HCT116 (cell line): ENCODE measurements around the gene STK40. TPM values are rescaled to one million over a fixed set of nuclear protein-coding genes. Genes with fewer than 3 reads are reported as not detected.

Source experiments
- ATAC-seq: fragments of 200-7000 bp; cut with Tn5 transposase; 2 replicates; pipeline ENCODE4 v1.9.1; 2020; ENCODE audit warnings: mild to moderate bottlenecking, moderate library complexity
- BruUV-seq: library from RNA; stranded (reverse); fragments of 400-500 nt; replicated peaks from 2 replicates; lab custom pipeline; 2021; lab: Mats Ljungman, UMichigan
- CTCF ChIA-PET: fragments of 300-600 bp; sonication (Branson Sonifier 250); formaldehyde crosslinking; loops from one replicate; lab custom pipeline; 2021; ENCODE audit warnings: antibody characterized with exemption; lab: Charles Lee
- POLR2A ChIA-PET: fragments of 300-600, 350-600 bp; sonication (Branson Sonifier 250); formaldehyde crosslinking; loops from one replicate; lab custom pipeline; 2021; ENCODE audit warnings: antibody characterized with exemption; lab: Charles Lee
- RAD21 ChIA-PET, 2 experiments: fragments of 300-600 bp; sonication (Branson Sonifier 250); formaldehyde crosslinking; loops; one replicate each; lab custom pipeline; 2023; ENCODE audit warnings: low total read pairs in 2 of 2; ENCODE audit not compliant: uncharacterized antibody in 2 of 2, unreplicated experiment in 2 of 2, low non-redundant PET in 1 of 2; lab: Charles Lee
- DNase-seq: peaks from one replicate; pipeline ENCODE4 v3.0.0-alpha.2; 2010; ENCODE audit warnings: low read depth, low spot score
- H2AFZ ChIP-seq: fragments of 200-600 bp; shearing (Covaris generic), sonication (generic); 2 replicates; pipeline ENCODE4 v1.6.1; 2017; ENCODE audit warnings: low read depth, mixed run types, mixed read lengths, antibody characterized with exemption, low read length; ENCODE audit not compliant: poor library complexity, severe bottlenecking
- H3K27ac ChIP-seq: 2 replicates; pipeline ENCODE4 v1.5.1; 2012; ENCODE audit warnings: low read depth, low read length
- H3K27me3 ChIP-seq: fragments of 200-600 bp; sonication (generic); 2 replicates; pipeline ENCODE4 v1.6.1; 2016; ENCODE audit warnings: mixed run types, low read length, mixed read lengths; ENCODE audit not compliant: insufficient read depth
- H3K36me3 ChIP-seq, 2 experiments: fragments of 200-500 bp in 1 of 2; fragments of 200-600 bp in 1 of 2; sonication (Bioruptor generic) in 1 of 2; sonication (generic) in 1 of 2; 2 replicates each; pipeline versions ENCODE4 v1.5.1 to v1.6.1; 2014 to 2016; ENCODE audit warnings: low read length in 2 of 2, inconsistent platforms in 1 of 2, mixed read lengths in 1 of 2, mixed run types in 1 of 2; ENCODE audit not compliant: insufficient read depth in 2 of 2, control insufficient read depth in 1 of 2
- H3K4me1 ChIP-seq, 2 experiments: fragments of 200-600 bp in 1 of 2; sonication (generic) in 1 of 2; 2 replicates each; pipeline versions ENCODE4 v1.5.1 to v1.6.1; 2012 to 2017; ENCODE audit warnings: low read length in 2 of 2, inconsistent platforms in 1 of 2, mild to moderate bottlenecking in 1 of 2, mixed read lengths in 1 of 2, mixed run types in 1 of 2, moderate library complexity in 1 of 2; ENCODE audit not compliant: insufficient read depth in 2 of 2, control insufficient read depth in 1 of 2
- H3K4me2 ChIP-seq: fragments of 200-600 bp; sonication (generic); 2 replicates; pipeline ENCODE4 v1.6.1; 2017; ENCODE audit warnings: mixed run types, low read length, mixed read lengths
- H3K4me3 ChIP-seq, 2 experiments: fragments of 200-600 bp in 1 of 2; sonication (generic) in 1 of 2; replicated peaks in 1 of 2; 2 replicates each; pipeline ENCODE4 v1.5.1; 2011 to 2016; ENCODE audit warnings: low read length in 2 of 2, control low read depth in 1 of 2, low read depth in 1 of 2, mild to moderate bottlenecking in 1 of 2, mixed read lengths in 1 of 2, mixed run types in 1 of 2
- H3K79me2 ChIP-seq: fragments of 200-600 bp; sonication (generic); 2 replicates; pipeline ENCODE4 v1.6.1; 2017; ENCODE audit warnings: mild to moderate bottlenecking, mixed run types, low read length, moderate library complexity, mixed read lengths; ENCODE audit not compliant: insufficient read depth
- H3K9ac ChIP-seq: fragments of 200-600 bp; sonication (generic); 2 replicates; pipeline ENCODE4 v1.6.1; 2016; ENCODE audit warnings: low read length, mixed read lengths
- H3K9me2 ChIP-seq: fragments of 200-600 bp; sonication (generic), shearing (Covaris generic); 2 replicates; pipeline ENCODE4 v1.6.1; 2017; ENCODE audit warnings: mixed run types, mild to moderate bottlenecking, moderate library complexity; ENCODE audit not compliant: insufficient read depth
- H3K9me3 ChIP-seq, 2 experiments: fragments of 200-500 bp in 1 of 2; fragments of 200-600 bp in 1 of 2; sonication (Bioruptor generic) in 1 of 2; sonication (generic) in 1 of 2; 2 replicates each; pipeline ENCODE4 v1.6.1; 2014 to 2017; ENCODE audit warnings: low read length in 2 of 2, mixed read lengths in 2 of 2, inconsistent platforms in 1 of 2, low read depth in 1 of 2, mild to moderate bottlenecking in 1 of 2, mixed run types in 1 of 2, moderate library complexity in 1 of 2; ENCODE audit not compliant: control insufficient read depth in 1 of 2, insufficient read depth in 1 of 2
- H4K20me1 ChIP-seq: fragments of 200-600 bp; sonication (generic), shearing (Covaris generic); 2 replicates; pipeline ENCODE4 v1.6.1; 2017; ENCODE audit warnings: mixed run types, mild to moderate bottlenecking, moderate library complexity; ENCODE audit not compliant: insufficient read depth
- CEBPB ChIP-seq: IDR thresholded peaks from 2 replicates; pipeline ENCODE4 v1.6.1; 2012; ENCODE audit warnings: low read depth
- CTCF ChIP-seq, 3 experiments: fragments of 200-600 bp in 1 of 3; sonication (generic) in 1 of 3; IDR thresholded peaks in 2 of 3; conservative IDR thresholded peaks in 1 of 3; 2 replicates each; pipeline ENCODE4 v1.5.1; 2012 to 2017; ENCODE audit warnings: low read depth in 2 of 3, low read length in 2 of 3, antibody characterized with exemption in 1 of 3, borderline replicate concordance in 1 of 3, control low read depth in 1 of 3, mild to moderate bottlenecking in 1 of 3, mixed read lengths in 1 of 3, mixed run types in 1 of 3, moderate library complexity in 1 of 3; ENCODE audit not compliant: insufficient read depth in 1 of 3
- EGR1 ChIP-seq: IDR thresholded peaks from 2 replicates; pipeline ENCODE4 v1.6.1; 2012; ENCODE audit warnings: low read depth
- POLR2A ChIP-seq: IDR thresholded peaks from 2 replicates; pipeline ENCODE4 v1.7.0; 2011; ENCODE audit warnings: borderline replicate concordance; ENCODE audit not compliant: insufficient read depth, insufficient read length; ENCODE audit errors: extremely low read depth
- POLR2AphosphoS5 ChIP-seq: IDR thresholded peaks from 2 replicates; pipeline ENCODE4 v1.6.1; 2011; ENCODE audit warnings: mild to moderate bottlenecking, low read depth, low read length, moderate library complexity
- RAD21 ChIP-seq: IDR thresholded peaks from 2 replicates; pipeline ENCODE4 v1.6.1; 2012; ENCODE audit warnings: low read depth, mild to moderate bottlenecking
- REST ChIP-seq: IDR thresholded peaks from 2 replicates; pipeline ENCODE4 v1.6.1; 2012; ENCODE audit warnings: low read depth
- SP1 ChIP-seq: IDR thresholded peaks from 2 replicates; pipeline ENCODE4 v1.6.1; 2012; ENCODE audit warnings: low read depth
- TCF7L2 ChIP-seq: IDR thresholded peaks from 2 replicates; pipeline ENCODE4 v1.7.0; 2011; ENCODE audit warnings: borderline replicate concordance, inconsistent platforms; ENCODE audit not compliant: insufficient read depth, insufficient read length; ENCODE audit errors: extremely low read depth
- YY1 ChIP-seq: IDR thresholded peaks from 2 replicates; pipeline ENCODE4 v1.6.1; 2011; ENCODE audit warnings: low read length, low read depth, moderate library complexity, mild to moderate bottlenecking; ENCODE audit not compliant: insufficient replicate concordance; ENCODE audit errors: extremely low read depth
- ZFX ChIP-seq: fragments of 450-650 bp; IDR thresholded peaks from 2 replicates; pipeline ENCODE4 v1.6.1; 2017
- ZNF274 ChIP-seq: fragments of 200-500 bp; sonication (Bioruptor generic); IDR thresholded peaks from 2 replicates; pipeline ENCODE4 v1.6.1; 2014; ENCODE audit warnings: mild to moderate bottlenecking, low read depth, low read length, inconsistent platforms
- intact Hi-C: fragments of 100-400 bp; cut with micrococcal nuclease; formaldehyde crosslinking; loops from 2 replicates; pipeline ENCODE4 v1.10.0; 2022
- total RNA-seq: library from RNA; stranded (reverse); gene quantifications from one replicate; pipeline ENCODE4 v1.2.1, GENCODE V29; 2021; ENCODE audit not compliant: unreplicated experiment
- TF ChIP-seq, protein P1 (sequence below): IDR thresholded peaks from 2 replicates; pipeline ENCODE4 v1.6.1; 2012

Gene STK40
- total RNA-seq, 1 experiment from 2014 or later: 33.9 TPM

DNA sequence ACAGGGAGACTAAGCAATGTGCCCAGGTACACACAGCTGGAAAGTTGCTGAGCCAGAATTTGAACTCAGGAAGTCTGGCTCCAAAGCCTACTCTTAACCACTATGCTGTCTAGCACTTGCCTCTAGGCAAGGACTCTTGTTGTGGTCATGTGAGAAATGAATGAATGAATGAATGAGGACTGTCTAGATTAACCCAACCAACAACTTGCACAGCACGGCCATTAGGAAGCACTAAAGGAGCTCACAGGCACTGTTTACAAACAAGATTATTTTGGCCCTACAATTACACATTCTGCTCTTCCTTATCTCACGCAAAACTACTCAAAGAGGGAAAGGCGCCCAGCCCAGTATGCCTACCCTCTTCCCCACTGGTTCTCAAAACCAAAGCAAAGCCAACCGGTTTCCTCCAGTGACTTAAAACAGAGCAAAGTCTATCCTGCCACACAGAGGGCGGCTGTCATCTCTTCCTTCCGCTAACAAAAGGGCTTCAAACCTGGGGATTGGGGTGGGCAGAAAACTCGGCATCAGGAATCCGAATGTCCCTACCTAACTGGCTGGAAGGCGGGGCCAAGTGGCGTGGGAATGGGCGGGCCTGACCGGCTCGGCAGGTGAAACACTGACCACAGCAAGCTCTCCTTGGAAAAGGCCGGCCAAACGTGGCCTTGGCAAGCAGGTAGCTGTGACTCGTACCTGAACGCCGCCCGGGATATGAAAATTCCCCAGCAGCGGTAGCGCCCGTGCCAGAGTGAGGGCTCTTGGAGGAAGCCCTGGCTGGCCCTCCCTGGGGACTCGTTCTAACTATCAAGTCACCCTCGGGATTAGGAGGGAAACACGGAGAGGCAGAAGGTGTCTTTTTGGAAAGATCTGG, 948 bp downstream of the STK40 start:
- BruUV-seq: TSS peak; percentile 71
- no peak for TF ChIP-seq ZNF274
- no peak for TF ChIP-seq REST
- TF ChIP-seq POLR2AphosphoS5: peak; percentile 70
- no peak for TF ChIP-seq SP1
- TF ChIP-seq CEBPB: no peak
- no peak for TF ChIP-seq CTCF (IDR thresholded peaks at IDR 0.05 in 2 of 3, conservative IDR thresholded peaks at IDR 0.05 in 1 of 3; ENCODE audit: borderline replicate concordance in 1 of 3, insufficient read depth in 1 of 3, low read depth in 2 of 3, low read length in 2 of 3)
- no peak for TF ChIP-seq EGR1
- TF ChIP-seq YY1: peak; percentile 47
- TF ChIP-seq, protein P1, sequence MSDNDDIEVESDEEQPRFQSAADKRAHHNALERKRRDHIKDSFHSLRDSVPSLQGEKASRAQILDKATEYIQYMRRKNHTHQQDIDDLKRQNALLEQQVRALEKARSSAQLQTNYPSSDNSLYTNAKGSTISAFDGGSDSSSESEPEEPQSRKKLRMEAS: no peak
- TF ChIP-seq POLR2A: no peak
- TF ChIP-seq RAD21: no peak
- TF ChIP-seq TCF7L2: no peak
- TF ChIP-seq ZFX: no peak
- intact Hi-C loops: loop anchor here (10.0 kb wide), 1 partner anchor 230 kb away; the partner anchor contains the start of gene MAP7D1
- DNase-seq: peak; percentile 57
- H3K79me2 ChIP-seq: peaks cover 56% of the 10 kb centered on the region
- peak; percentile 40 for ATAC-seq
- H3K9ac ChIP-seq: peak overlapping the region; percentile 82
- peak overlapping the region; percentile 87 to 96 for H3K4me3 ChIP-seq
- H3K27ac ChIP-seq: peak overlapping the region; percentile 73
- ChIA-PET POLR2A (interaction anchor here (3.1 to 5.5 kb wide), 2 partner anchors 15 to 16 kb away, joined by 14 to 219 read pairs; partner anchors contain the start of gene LSM10), RAD21 (no interaction called here), CTCF (interaction anchor here (1.0 kb wide), 1 partner anchor 16 kb away, joined by 3 read pairs; no protein-coding TSS in a partner anchor)
- H3K4me1 ChIP-seq: peaks cover 16 to 32% of the 10 kb centered on the region in 2 experiments
- H3K36me3 ChIP-seq: 0 out of 4 replicates have a peak, but pooled peaks cover 0 to 2% of the 10 kb centered on the region in 2 experiments
- H3K9me3 ChIP-seq: no peaks in the 10 kb centered on the region
- no peak overlapping the region for H2AFZ ChIP-seq
- H4K20me1 ChIP-seq: no peaks in the 10 kb centered on the region
- peak overlapping the region; percentile 96 for H3K4me2 ChIP-seq
- H3K27me3 ChIP-seq: no peaks in the 10 kb centered on the region
- H3K9me2 ChIP-seq: no peaks in the 10 kb centered on the region
